WTC11 (cell line): ENCODE measurements around the gene MIS18BP1. TPM values are rescaled to one million over a fixed set of nuclear protein-coding genes. Genes with fewer than 3 reads are reported as not detected.

Experiments used
- ATAC-seq: fragments of 200-7000 bp; cut with Tn5 transposase; 2 replicates; pipeline ENCODE4 v1.10.0; 2021; ENCODE audit warnings: mild to moderate bottlenecking, moderate library complexity
- CTCF ChIA-PET: fragments of 300-600 bp; sonication (Branson Sonifier 250); formaldehyde crosslinking; loops from one replicate; lab custom pipeline; 2021; ENCODE audit warnings: antibody characterized with exemption; lab: Charles Lee
- POLR2A ChIA-PET: fragments of 350-600 bp; sonication (Branson Sonifier 250); formaldehyde crosslinking; loops from one replicate; lab custom pipeline; 2021; ENCODE audit warnings: antibody characterized with exemption; lab: Charles Lee
- DNase-seq: peaks from one replicate; pipeline ENCODE4 v3.0.0; 2021; ENCODE audit warnings: low spot score
- H3K27ac Mint-ChIP-seq: 2 replicates; pipeline ENCODE4 v1.8.0; 2021; ENCODE audit warnings: mixed read lengths
- H3K27me3 Mint-ChIP-seq: 2 replicates; pipeline ENCODE4 v1.8.0; 2021; ENCODE audit warnings: low read depth, mild to moderate bottlenecking, moderate library complexity, mixed read lengths
- H3K36me3 Mint-ChIP-seq: 2 replicates; pipeline ENCODE4 v1.8.0; 2021; ENCODE audit warnings: mixed read lengths
- H3K4me1 Mint-ChIP-seq: 2 replicates; pipeline ENCODE4 v1.8.0; 2022; ENCODE audit warnings: mixed read lengths
- H3K4me3 Mint-ChIP-seq: 2 replicates; pipeline ENCODE4 v1.8.0; 2021; ENCODE audit warnings: mild to moderate bottlenecking, moderate library complexity, mixed read lengths
- H3K9me3 Mint-ChIP-seq: 2 replicates; pipeline ENCODE4 v1.8.0; 2021; ENCODE audit warnings: mixed read lengths
- FOXJ3 ChIP-seq: sonication (generic); formaldehyde crosslinking; IDR thresholded peaks from 2 replicates; pipeline ENCODE4 v1.9.0; 2021; ENCODE audit warnings: missing genetic modification reagents, mild to moderate bottlenecking, borderline replicate concordance
- MYBL2 ChIP-seq: sonication (generic); formaldehyde crosslinking; IDR thresholded peaks from 2 replicates; pipeline ENCODE4 v1.8.1; 2023; ENCODE audit warnings: mild to moderate bottlenecking, moderate library complexity, missing genetic modification reagents
- NFATC4 ChIP-seq: fragments of 250-450 bp; sonication (Bioruptor Pico); IDR thresholded peaks from 2 replicates; pipeline ENCODE4 v1.9.0; 2021; ENCODE audit warnings: mild to moderate bottlenecking
- NFE2L1 ChIP-seq: sonication (generic); formaldehyde crosslinking; IDR thresholded peaks from 2 replicates; pipeline ENCODE4 v1.8.1; 2023; ENCODE audit warnings: missing genetic modification reagents
- TEAD1 ChIP-seq: sonication (generic); formaldehyde crosslinking; IDR thresholded peaks from 2 replicates; pipeline ENCODE4 v1.8.0; 2022; ENCODE audit warnings: mild to moderate bottlenecking, missing genetic modification reagents
- TEAD4 ChIP-seq: sonication (generic); formaldehyde crosslinking; IDR thresholded peaks from 2 replicates; pipeline ENCODE4 v1.8.0; 2022; ENCODE audit warnings: mild to moderate bottlenecking, missing genetic modification reagents
- USF1 ChIP-seq: sonication (generic); formaldehyde crosslinking; IDR thresholded peaks from 2 replicates; pipeline ENCODE4 v1.8.0; 2022; ENCODE audit warnings: mild to moderate bottlenecking, missing genetic modification reagents
- ZNF416 ChIP-seq: fragments of 250-450 bp; sonication (Bioruptor Pico); IDR thresholded peaks from 2 replicates; pipeline ENCODE4 v1.9.0; 2021; ENCODE audit warnings: mild to moderate bottlenecking, inconsistent platforms
- ZNF671 ChIP-seq: fragments of 250-450 bp; sonication (Bioruptor Pico); IDR thresholded peaks from 2 replicates; pipeline ENCODE4 v1.8.0; 2021; ENCODE audit warnings: mild to moderate bottlenecking
- total RNA-seq: library from RNA; stranded (reverse); gene quantifications from 3 replicates; pipeline ENCODE4 v1.2.3, GENCODE V29; 2021
- TF ChIP-seq, protein P1 (sequence below): fragments of 250-450 bp; sonication (Bioruptor Pico); IDR thresholded peaks from 2 replicates; pipeline ENCODE4 v1.8.0; 2021; ENCODE audit warnings: mild to moderate bottlenecking
- TF ChIP-seq, protein P2 (sequence below): sonication (generic); formaldehyde crosslinking; conservative IDR thresholded peaks from 2 replicates; pipeline ENCODE4 v1.8.1; 2023; ENCODE audit warnings: mild to moderate bottlenecking, low read depth, missing genetic modification reagents, moderate library complexity
- TF ChIP-seq, protein P3 (sequence below): sonication (generic); formaldehyde crosslinking; IDR thresholded peaks from 2 replicates; pipeline ENCODE4 v1.8.1; 2022; ENCODE audit warnings: low read depth, missing genetic modification reagents, borderline replicate concordance
- TF ChIP-seq, protein P4 (sequence below): sonication (generic); formaldehyde crosslinking; IDR thresholded peaks from 2 replicates; pipeline ENCODE4 v1.8.0; 2023; ENCODE audit warnings: mild to moderate bottlenecking, missing genetic modification reagents
- TF ChIP-seq, protein P5 (sequence below): sonication (generic); formaldehyde crosslinking; IDR thresholded peaks from 2 replicates; pipeline ENCODE4 v1.8.1; 2023; ENCODE audit warnings: mild to moderate bottlenecking, missing genetic modification reagents

The MIS18BP1 gene
- total RNA-seq, 1 experiment from 2014 or later = 65.7 TPM

DNA sequence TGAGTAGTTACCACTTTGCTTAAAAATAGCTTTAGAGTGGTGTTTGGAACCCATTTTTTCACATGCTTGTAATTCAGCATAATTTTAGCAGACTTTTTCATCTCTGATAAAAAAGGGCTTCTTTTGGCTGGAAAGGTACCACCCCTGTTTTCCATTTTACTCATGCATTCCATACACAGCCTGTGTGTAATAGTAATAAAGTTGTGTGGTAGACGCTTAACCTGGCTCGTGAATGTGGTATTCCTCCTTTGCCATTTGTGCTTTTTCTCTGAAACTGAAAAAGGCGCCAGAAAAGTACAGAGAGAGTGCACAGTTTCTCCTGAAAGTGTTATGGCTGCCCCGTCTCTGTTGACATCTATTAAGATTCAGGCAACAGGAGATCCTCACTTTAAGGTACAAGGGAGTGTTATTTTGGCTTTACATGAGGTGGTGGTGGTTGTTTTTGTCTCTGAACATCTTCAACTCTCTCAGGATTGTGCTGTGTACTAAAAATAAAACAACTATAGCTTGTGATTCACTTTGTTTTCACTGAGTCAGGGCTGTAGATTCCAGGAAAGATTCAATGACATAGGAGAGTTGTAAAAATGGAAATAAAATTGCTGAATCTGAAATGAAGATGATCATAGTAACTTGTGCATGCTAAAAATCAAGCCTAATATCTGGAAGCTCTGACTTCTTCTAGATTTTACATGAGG, 45.6 kb upstream of the MIS18BP1 start:
- TF ChIP-seq, protein P1, sequence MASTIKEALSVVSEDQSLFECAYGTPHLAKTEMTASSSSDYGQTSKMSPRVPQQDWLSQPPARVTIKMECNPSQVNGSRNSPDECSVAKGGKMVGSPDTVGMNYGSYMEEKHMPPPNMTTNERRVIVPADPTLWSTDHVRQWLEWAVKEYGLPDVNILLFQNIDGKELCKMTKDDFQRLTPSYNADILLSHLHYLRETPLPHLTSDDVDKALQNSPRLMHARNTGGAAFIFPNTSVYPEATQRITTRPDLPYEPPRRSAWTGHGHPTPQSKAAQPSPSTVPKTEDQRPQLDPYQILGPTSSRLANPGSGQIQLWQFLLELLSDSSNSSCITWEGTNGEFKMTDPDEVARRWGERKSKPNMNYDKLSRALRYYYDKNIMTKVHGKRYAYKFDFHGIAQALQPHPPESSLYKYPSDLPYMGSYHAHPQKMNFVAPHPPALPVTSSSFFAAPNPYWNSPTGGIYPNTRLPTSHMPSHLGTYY = no peak
- TF ChIP-seq, protein P2, sequence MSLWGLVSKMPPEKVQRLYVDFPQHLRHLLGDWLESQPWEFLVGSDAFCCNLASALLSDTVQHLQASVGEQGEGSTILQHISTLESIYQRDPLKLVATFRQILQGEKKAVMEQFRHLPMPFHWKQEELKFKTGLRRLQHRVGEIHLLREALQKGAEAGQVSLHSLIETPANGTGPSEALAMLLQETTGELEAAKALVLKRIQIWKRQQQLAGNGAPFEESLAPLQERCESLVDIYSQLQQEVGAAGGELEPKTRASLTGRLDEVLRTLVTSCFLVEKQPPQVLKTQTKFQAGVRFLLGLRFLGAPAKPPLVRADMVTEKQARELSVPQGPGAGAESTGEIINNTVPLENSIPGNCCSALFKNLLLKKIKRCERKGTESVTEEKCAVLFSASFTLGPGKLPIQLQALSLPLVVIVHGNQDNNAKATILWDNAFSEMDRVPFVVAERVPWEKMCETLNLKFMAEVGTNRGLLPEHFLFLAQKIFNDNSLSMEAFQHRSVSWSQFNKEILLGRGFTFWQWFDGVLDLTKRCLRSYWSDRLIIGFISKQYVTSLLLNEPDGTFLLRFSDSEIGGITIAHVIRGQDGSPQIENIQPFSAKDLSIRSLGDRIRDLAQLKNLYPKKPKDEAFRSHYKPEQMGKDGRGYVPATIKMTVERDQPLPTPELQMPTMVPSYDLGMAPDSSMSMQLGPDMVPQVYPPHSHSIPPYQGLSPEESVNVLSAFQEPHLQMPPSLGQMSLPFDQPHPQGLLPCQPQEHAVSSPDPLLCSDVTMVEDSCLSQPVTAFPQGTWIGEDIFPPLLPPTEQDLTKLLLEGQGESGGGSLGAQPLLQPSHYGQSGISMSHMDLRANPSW (CRISPR knock-in tag) = no peak
- TF ChIP-seq, protein P3, sequence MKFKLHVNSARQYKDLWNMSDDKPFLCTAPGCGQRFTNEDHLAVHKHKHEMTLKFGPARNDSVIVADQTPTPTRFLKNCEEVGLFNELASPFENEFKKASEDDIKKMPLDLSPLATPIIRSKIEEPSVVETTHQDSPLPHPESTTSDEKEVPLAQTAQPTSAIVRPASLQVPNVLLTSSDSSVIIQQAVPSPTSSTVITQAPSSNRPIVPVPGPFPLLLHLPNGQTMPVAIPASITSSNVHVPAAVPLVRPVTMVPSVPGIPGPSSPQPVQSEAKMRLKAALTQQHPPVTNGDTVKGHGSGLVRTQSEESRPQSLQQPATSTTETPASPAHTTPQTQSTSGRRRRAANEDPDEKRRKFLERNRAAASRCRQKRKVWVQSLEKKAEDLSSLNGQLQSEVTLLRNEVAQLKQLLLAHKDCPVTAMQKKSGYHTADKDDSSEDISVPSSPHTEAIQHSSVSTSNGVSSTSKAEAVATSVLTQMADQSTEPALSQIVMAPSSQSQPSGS (CRISPR knock-in tag) = no peak
- TF ChIP-seq ZNF416 (CRISPR knock-in tag) = no peak
- TF ChIP-seq, protein P4, sequence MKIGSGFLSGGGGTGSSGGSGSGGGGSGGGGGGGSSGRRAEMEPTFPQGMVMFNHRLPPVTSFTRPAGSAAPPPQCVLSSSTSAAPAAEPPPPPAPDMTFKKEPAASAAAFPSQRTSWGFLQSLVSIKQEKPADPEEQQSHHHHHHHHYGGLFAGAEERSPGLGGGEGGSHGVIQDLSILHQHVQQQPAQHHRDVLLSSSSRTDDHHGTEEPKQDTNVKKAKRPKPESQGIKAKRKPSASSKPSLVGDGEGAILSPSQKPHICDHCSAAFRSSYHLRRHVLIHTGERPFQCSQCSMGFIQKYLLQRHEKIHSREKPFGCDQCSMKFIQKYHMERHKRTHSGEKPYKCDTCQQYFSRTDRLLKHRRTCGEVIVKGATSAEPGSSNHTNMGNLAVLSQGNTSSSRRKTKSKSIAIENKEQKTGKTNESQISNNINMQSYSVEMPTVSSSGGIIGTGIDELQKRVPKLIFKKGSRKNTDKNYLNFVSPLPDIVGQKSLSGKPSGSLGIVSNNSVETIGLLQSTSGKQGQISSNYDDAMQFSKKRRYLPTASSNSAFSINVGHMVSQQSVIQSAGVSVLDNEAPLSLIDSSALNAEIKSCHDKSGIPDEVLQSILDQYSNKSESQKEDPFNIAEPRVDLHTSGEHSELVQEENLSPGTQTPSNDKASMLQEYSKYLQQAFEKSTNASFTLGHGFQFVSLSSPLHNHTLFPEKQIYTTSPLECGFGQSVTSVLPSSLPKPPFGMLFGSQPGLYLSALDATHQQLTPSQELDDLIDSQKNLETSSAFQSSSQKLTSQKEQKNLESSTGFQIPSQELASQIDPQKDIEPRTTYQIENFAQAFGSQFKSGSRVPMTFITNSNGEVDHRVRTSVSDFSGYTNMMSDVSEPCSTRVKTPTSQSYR (CRISPR knock-in tag) = no peak
- no peak for TF ChIP-seq ZNF671 (CRISPR knock-in tag)
- TF ChIP-seq TEAD4 (CRISPR knock-in tag) = no peak
- no peak for TF ChIP-seq NFATC4 (CRISPR knock-in tag)
- no peak for TF ChIP-seq FOXJ3 (CRISPR knock-in tag)
- TF ChIP-seq, protein P5, sequence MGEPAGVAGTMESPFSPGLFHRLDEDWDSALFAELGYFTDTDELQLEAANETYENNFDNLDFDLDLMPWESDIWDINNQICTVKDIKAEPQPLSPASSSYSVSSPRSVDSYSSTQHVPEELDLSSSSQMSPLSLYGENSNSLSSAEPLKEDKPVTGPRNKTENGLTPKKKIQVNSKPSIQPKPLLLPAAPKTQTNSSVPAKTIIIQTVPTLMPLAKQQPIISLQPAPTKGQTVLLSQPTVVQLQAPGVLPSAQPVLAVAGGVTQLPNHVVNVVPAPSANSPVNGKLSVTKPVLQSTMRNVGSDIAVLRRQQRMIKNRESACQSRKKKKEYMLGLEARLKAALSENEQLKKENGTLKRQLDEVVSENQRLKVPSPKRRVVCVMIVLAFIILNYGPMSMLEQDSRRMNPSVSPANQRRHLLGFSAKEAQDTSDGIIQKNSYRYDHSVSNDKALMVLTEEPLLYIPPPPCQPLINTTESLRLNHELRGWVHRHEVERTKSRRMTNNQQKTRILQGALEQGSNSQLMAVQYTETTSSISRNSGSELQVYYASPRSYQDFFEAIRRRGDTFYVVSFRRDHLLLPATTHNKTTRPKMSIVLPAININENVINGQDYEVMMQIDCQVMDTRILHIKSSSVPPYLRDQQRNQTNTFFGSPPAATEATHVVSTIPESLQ (CRISPR knock-in tag) = no peak
- no peak for TF ChIP-seq NFE2L1 (CRISPR knock-in tag)
- no peak for TF ChIP-seq TEAD1 (CRISPR knock-in tag)
- TF ChIP-seq MYBL2 (CRISPR knock-in tag) = no peak
- no peak for TF ChIP-seq USF1

More for the DNA sequence above, 45.6 kb upstream of the MIS18BP1 start:
- no peak overlapping the region for H3K27ac Mint-ChIP-seq
- POLR2A ChIA-PET = no interaction called here
- CTCF ChIA-PET = no interaction called here
- no peak for ATAC-seq
- H3K9me3 Mint-ChIP-seq = peaks cover 14% of the 10 kb centered on the region
- peaks cover 20% of the 10 kb centered on the region for H3K4me1 Mint-ChIP-seq
- no peak for DNase-seq
- peaks cover 99% of the 10 kb centered on the region for H3K27me3 Mint-ChIP-seq
- H3K36me3 Mint-ChIP-seq = no peaks in the 10 kb centered on the region; the same call in 1 of the 2 replicates
- no peak overlapping the region for H3K4me3 Mint-ChIP-seq
